Measurements from ENCODE around the gene CIT.

DNA sequence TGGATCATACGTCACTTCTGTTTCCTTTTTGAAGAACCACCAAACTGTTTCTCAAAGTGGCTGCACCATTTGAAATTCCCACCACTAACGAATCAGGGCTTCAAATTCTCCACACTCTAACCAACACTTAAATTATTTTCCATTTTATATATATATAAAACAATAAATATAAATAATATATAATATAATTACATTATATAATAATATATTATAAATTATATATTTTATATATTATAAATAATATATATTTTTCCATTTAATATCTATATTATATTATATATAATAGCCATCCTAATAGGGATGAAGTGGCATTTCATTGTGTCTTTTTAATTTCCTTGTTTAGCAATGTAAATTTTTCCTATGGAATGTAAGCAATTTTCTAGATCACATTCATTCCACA lies 24.6 kb upstream of the CIT start:
- TF ChIP-seq, protein P1, sequence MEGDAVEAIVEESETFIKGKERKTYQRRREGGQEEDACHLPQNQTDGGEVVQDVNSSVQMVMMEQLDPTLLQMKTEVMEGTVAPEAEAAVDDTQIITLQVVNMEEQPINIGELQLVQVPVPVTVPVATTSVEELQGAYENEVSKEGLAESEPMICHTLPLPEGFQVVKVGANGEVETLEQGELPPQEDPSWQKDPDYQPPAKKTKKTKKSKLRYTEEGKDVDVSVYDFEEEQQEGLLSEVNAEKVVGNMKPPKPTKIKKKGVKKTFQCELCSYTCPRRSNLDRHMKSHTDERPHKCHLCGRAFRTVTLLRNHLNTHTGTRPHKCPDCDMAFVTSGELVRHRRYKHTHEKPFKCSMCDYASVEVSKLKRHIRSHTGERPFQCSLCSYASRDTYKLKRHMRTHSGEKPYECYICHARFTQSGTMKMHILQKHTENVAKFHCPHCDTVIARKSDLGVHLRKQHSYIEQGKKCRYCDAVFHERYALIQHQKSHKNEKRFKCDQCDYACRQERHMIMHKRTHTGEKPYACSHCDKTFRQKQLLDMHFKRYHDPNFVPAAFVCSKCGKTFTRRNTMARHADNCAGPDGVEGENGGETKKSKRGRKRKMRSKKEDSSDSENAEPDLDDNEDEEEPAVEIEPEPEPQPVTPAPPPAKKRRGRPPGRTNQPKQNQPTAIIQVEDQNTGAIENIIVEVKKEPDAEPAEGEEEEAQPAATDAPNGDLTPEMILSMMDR (conservative IDR thresholded peaks at IDR 0.05 in 1 of 2, IDR thresholded peaks at IDR 0.05 in 1 of 2; ENCODE audit: extremely low read depth in 1 of 2, insufficient read depth in 1 of 2, low read depth in 1 of 2, low read length in 2 of 2), result no peak
- TF ChIP-seq EZH2 (IDR thresholded peaks at IDR 0.05; ENCODE audit: borderline replicate concordance, low read length), result no peak
